ENCODE data around the gene MRPL36.

The MRPL36 gene

DNA sequence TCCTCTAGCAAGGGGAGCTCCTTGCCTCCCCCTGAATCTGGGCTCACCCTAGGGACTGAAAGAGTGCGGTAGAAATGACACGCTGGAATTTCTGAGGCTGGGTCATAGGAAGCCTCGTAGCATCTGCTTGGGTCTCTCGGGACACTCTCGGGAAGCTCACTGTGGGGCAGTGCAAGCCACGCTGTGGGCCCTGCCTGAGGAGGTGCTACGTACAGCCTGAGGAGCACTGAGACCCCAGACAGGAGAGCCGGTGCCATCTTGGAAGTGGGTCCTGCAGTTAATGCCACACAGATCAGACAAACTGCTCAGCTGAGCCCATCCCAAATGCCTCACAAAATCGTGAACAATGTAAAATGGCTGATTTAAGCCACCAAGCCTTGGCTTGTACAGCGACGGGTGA, 1.8 kb downstream of the MRPL36 start:
- no peak overlapping the region for H3K9ac ChIP-seq (ENCODE audit: low read depth, low read length)
- no peaks in the 10 kb centered on the region for H3K27me3 ChIP-seq (ENCODE audit: control insufficient read depth, insufficient read depth, low read length)
- no peaks in the 10 kb centered on the region for H3K9me3 ChIP-seq (ENCODE audit: control insufficient read depth, insufficient read depth, low read length)
- H3K36me3 ChIP-seq (ENCODE audit: control insufficient read depth, insufficient read depth, low read length), result peaks cover 20% of the 10 kb centered on the region
- H3K4me3 ChIP-seq (ENCODE audit: low read depth, low read length), result no peak overlapping the region
- peaks cover 3% of the 10 kb centered on the region for H3K4me1 ChIP-seq (ENCODE audit: control insufficient read depth, insufficient read depth, low read length)

- Histone ChIP-seq H3K4me3 (ENCODE audit: low read depth, low read length) (no peak overlapping the region), H3K9ac (ENCODE audit: low read depth, low read length) (no peak overlapping the region), H3K36me3 (ENCODE audit: control insufficient read depth, insufficient read depth, low read length) (peaks cover 18% of the 10 kb centered on the region), H3K4me1 (ENCODE audit: control insufficient read depth, insufficient read depth, low read length) (peaks cover 3% of the 10 kb centered on the region), H3K27me3 (ENCODE audit: control insufficient read depth, insufficient read depth, low read length) (no peaks in the 10 kb centered on the region), H3K9me3 (ENCODE audit: control insufficient read depth, insufficient read depth, low read length) (no peaks in the 10 kb centered on the region)
Observed at GRCh38 chr5:1797103-1797800, 2.4 kb downstream of the MRPL36 start.

DNA sequence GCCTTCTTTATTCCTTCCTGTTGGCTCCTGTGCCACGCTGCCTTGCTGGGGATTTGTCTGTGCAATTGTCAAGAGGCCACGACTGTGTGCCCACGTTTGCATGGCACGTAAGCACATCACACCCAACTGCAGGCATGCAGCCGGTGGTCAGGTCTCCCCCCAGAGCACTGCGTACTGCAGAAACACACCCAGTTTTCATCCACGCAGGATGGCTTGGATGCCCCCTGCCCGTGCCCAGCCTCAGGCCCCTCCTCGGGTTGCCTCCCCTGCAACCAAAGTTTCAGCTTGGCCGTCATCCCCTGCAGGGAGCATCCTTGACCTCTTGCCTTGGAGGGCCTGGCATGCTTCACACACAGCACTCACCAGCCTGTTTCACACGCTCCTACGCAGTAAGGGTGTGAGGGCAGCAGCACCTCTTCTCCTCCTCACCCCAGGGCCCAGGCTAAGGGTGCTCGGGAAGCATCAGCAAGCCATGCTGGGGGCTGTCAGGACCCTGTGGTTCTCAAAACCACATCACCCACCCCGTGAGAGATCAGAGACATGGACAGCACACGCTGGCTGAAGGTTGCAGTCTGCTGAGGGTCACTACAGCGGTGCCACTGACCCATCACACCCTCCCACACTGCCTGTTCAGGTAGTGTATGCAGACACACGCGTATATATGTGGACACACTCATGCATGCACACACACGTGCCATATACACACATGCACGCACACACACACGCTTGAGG, 3.1 kb downstream of the MRPL36 start:
- Histone ChIP-seq H3K9me3 (ENCODE audit: control insufficient read depth, insufficient read depth, low read length) (no peaks in the 10 kb centered on the region), H3K4me3 (ENCODE audit: low read depth, low read length) (no peak overlapping the region), H3K27me3 (ENCODE audit: control insufficient read depth, insufficient read depth, low read length) (no peaks in the 10 kb centered on the region), H3K4me1 (ENCODE audit: control insufficient read depth, insufficient read depth, low read length) (peaks cover 3% of the 10 kb centered on the region), H3K36me3 (ENCODE audit: control insufficient read depth, insufficient read depth, low read length) (peaks cover 18% of the 10 kb centered on the region), H3K9ac (ENCODE audit: low read depth, low read length) (no peak overlapping the region)

DNA sequence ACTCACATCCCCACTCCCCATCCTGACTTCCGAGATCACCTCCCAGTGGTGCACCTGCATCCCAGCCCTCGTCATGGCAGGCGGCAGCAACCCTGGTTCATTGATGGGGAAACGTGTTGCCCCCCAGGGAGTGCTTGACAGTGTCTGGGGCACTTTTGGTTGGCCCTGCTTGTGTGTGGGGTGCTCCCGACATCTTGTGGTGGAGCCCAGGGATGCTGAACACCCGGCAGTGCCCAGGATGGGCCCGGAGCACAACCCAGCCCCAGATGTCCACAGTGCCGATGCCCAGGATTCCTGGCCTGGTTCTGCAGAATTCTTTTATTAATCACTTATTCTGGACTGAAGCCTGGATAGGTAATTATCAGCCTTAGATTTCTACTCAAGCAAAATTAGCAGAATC, 3.7 kb downstream of the MRPL36 start:
- Histone ChIP-seq H3K27me3 (ENCODE audit: control insufficient read depth, insufficient read depth, low read length) (no peaks in the 10 kb centered on the region), H3K4me3 (ENCODE audit: low read depth, low read length) (no peak overlapping the region), H3K9me3 (ENCODE audit: control insufficient read depth, insufficient read depth, low read length) (no peaks in the 10 kb centered on the region), H3K36me3 (ENCODE audit: control insufficient read depth, insufficient read depth, low read length) (peaks cover 18% of the 10 kb centered on the region), H3K4me1 (ENCODE audit: control insufficient read depth, insufficient read depth, low read length) (peaks cover 3% of the 10 kb centered on the region), H3K9ac (ENCODE audit: low read depth, low read length) (no peak overlapping the region)

DNA sequence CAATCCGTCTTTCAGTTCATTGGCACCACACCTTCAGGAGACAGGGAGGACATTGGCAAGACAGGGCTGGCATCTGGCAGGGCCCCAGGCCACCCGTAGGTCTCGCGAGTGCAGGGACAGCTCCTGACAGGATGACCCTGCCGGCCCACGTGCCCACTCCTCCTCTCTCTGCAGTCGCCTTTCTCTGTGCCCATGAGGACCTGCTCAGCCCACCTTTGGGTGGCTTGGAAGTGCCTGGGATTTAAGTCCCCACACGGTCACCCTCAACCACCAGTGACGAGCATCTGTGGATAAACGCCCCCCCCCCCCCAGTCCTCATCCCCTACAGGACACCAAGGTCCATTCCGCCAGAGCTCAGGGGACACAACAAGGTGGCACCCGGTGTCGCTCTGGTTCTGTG, 4.1 kb downstream of the MRPL36 start:
- H3K9ac ChIP-seq (ENCODE audit: low read depth, low read length), result no peak overlapping the region
- no peak overlapping the region for H3K4me3 ChIP-seq (ENCODE audit: low read depth, low read length)
- H3K4me1 ChIP-seq (ENCODE audit: control insufficient read depth, insufficient read depth, low read length), result peaks cover 3% of the 10 kb centered on the region
- no peaks in the 10 kb centered on the region for H3K27me3 ChIP-seq (ENCODE audit: control insufficient read depth, insufficient read depth, low read length)
- H3K36me3 ChIP-seq (ENCODE audit: control insufficient read depth, insufficient read depth, low read length), result peaks cover 18% of the 10 kb centered on the region
- no peaks in the 10 kb centered on the region for H3K9me3 ChIP-seq (ENCODE audit: control insufficient read depth, insufficient read depth, low read length)

- no peak overlapping the region for H3K9ac ChIP-seq (ENCODE audit: low read depth, low read length)
- H3K4me3 ChIP-seq (ENCODE audit: low read depth, low read length), result no peak overlapping the region
- H3K4me1 ChIP-seq (ENCODE audit: control insufficient read depth, insufficient read depth, low read length), result peaks cover 5% of the 10 kb centered on the region
- H3K36me3 ChIP-seq (ENCODE audit: control insufficient read depth, insufficient read depth, low read length), result peaks cover 18% of the 10 kb centered on the region
- H3K9me3 ChIP-seq (ENCODE audit: control insufficient read depth, insufficient read depth, low read length), result no peaks in the 10 kb centered on the region
- H3K27me3 ChIP-seq (ENCODE audit: control insufficient read depth, insufficient read depth, low read length), result no peaks in the 10 kb centered on the region
Observed at GRCh38 chr5:1794901-1795290, 4.7 kb downstream of the MRPL36 start.

- no peaks in the 10 kb centered on the region for H3K27me3 ChIP-seq (ENCODE audit: control insufficient read depth, insufficient read depth, low read length)
- no peaks in the 10 kb centered on the region for H3K9me3 ChIP-seq (ENCODE audit: control insufficient read depth, insufficient read depth, low read length)
- no peak overlapping the region for H3K9ac ChIP-seq (ENCODE audit: low read depth, low read length)
- peaks cover 18% of the 10 kb centered on the region for H3K36me3 ChIP-seq (ENCODE audit: control insufficient read depth, insufficient read depth, low read length)
- H3K4me3 ChIP-seq (ENCODE audit: low read depth, low read length), result no peak overlapping the region
- peaks cover 7% of the 10 kb centered on the region for H3K4me1 ChIP-seq (ENCODE audit: control insufficient read depth, insufficient read depth, low read length)
Observed at GRCh38 chr5:1793966-1794900, 5.4 kb downstream of the MRPL36 start.

- no peak overlapping the region for H3K9ac ChIP-seq (ENCODE audit: low read depth, low read length)
- H3K4me1 ChIP-seq (ENCODE audit: control insufficient read depth, insufficient read depth, low read length), result peaks cover 7% of the 10 kb centered on the region
- H3K4me3 ChIP-seq (ENCODE audit: low read depth, low read length), result no peak overlapping the region
- peaks cover 18% of the 10 kb centered on the region for H3K36me3 ChIP-seq (ENCODE audit: control insufficient read depth, insufficient read depth, low read length)
- no peaks in the 10 kb centered on the region for H3K27me3 ChIP-seq (ENCODE audit: control insufficient read depth, insufficient read depth, low read length)
- no peaks in the 10 kb centered on the region for H3K9me3 ChIP-seq (ENCODE audit: control insufficient read depth, insufficient read depth, low read length)
Observed at GRCh38 chr5:1793301-1793740, 6.3 kb downstream of the MRPL36 start.

GRCh38 chr5:1792842-1793266, 6.8 kb downstream of the MRPL36 start:
- no peaks in the 10 kb centered on the region for H3K27me3 ChIP-seq (ENCODE audit: control insufficient read depth, insufficient read depth, low read length)
- no peaks in the 10 kb centered on the region for H3K9me3 ChIP-seq (ENCODE audit: control insufficient read depth, insufficient read depth, low read length)
- peaks cover 6% of the 10 kb centered on the region for H3K4me1 ChIP-seq (ENCODE audit: control insufficient read depth, insufficient read depth, low read length)
- H3K36me3 ChIP-seq (ENCODE audit: control insufficient read depth, insufficient read depth, low read length), result peaks cover 13% of the 10 kb centered on the region
- H3K9ac ChIP-seq (ENCODE audit: low read depth, low read length), result no peak overlapping the region
- no peak overlapping the region for H3K4me3 ChIP-seq (ENCODE audit: low read depth, low read length)

- Histone ChIP-seq H3K27me3 (ENCODE audit: control insufficient read depth, insufficient read depth, low read length) (no peaks in the 10 kb centered on the region), H3K36me3 (ENCODE audit: control insufficient read depth, insufficient read depth, low read length) (no peaks in the 10 kb centered on the region), H3K9ac (ENCODE audit: low read depth, low read length) (no peak overlapping the region), H3K4me1 (ENCODE audit: control insufficient read depth, insufficient read depth, low read length) (peaks cover 4% of the 10 kb centered on the region), H3K4me3 (ENCODE audit: low read depth, low read length) (no peak overlapping the region), H3K9me3 (ENCODE audit: control insufficient read depth, insufficient read depth, low read length) (no peaks in the 10 kb centered on the region)
Observed at GRCh38 chr5:1791176-1791575, 8.5 kb downstream of the MRPL36 start.

GRCh38 chr5:1789834-1790471, 9.7 kb downstream of the MRPL36 start:
- no peaks in the 10 kb centered on the region for H3K9me3 ChIP-seq (ENCODE audit: control insufficient read depth, insufficient read depth, low read length)
- H3K4me3 ChIP-seq (ENCODE audit: low read depth, low read length), result no peak overlapping the region
- no peaks in the 10 kb centered on the region for H3K27me3 ChIP-seq (ENCODE audit: control insufficient read depth, insufficient read depth, low read length)
- H3K4me1 ChIP-seq (ENCODE audit: control insufficient read depth, insufficient read depth, low read length), result peaks cover 4% of the 10 kb centered on the region
- no peaks in the 10 kb centered on the region for H3K36me3 ChIP-seq (ENCODE audit: control insufficient read depth, insufficient read depth, low read length)
- no peak overlapping the region for H3K9ac ChIP-seq (ENCODE audit: low read depth, low read length)

Measured in iPS-15b (cell line).